ENCODE results near the gene TP53TG5. TPM values are rescaled to one million over a fixed set of nuclear protein-coding genes. Genes with fewer than 3 reads are reported as not detected.

The TP53TG5 gene
- total RNA-seq (2014; rRNA removed; shearing (Covaris generic)), result not detected in 2 replicates

GRCh38 chr20:45378191-45378590 is at the start of gene TP53TG5:
TSS of gene TP53TG5 (minus strand) at chr20:45378325. CDS start at chr20:45378236, 89 bp downstream.
- no peak for DNase-seq (ENCODE audit: low read depth)

- no peak for DNase-seq (ENCODE audit: low read depth)
These were observed 49.4 kb upstream of the TP53TG5 start for GRCh38 chr20:45427236-45428149.

GRCh38 chr20:45426320-45427016 is 48.3 kb upstream of the TP53TG5 start:
- no peak for DNase-seq (ENCODE audit: low read depth)

GRCh38 chr20:45425561-45425960 is 47.4 kb upstream of the TP53TG5 start:
- no peak for DNase-seq (ENCODE audit: low read depth)

GRCh38 chr20:45423700-45424099 is 45.6 kb upstream of the TP53TG5 start:
- no peak for DNase-seq (ENCODE audit: low read depth)

- DNase-seq (ENCODE audit: low read depth), result no peak
These were observed 42.0 kb upstream of the TP53TG5 start for GRCh38 chr20:45420125-45420524.

- DNase-seq (ENCODE audit: low read depth), result peak; percentile 100
These were observed 41.3 kb upstream of the TP53TG5 start for GRCh38 chr20:45419188-45420091.

GRCh38 chr20:45416917-45417316 is 38.8 kb upstream of the TP53TG5 start:
- no peak for DNase-seq (ENCODE audit: low read depth)

- DNase-seq (ENCODE audit: low read depth), result peak; percentile 93
These were observed 37.9 kb upstream of the TP53TG5 start, which contains the start of gene PIGT for GRCh38 chr20:45415822-45416637. TSS of gene PIGT (plus strand) at chr20:45416141. CDS start at chr20:45416157, 16 bp downstream.

- DNase-seq (ENCODE audit: low read depth), result no peak
These were observed 35.4 kb upstream of the TP53TG5 start for GRCh38 chr20:45413479-45413878.

- no peak for DNase-seq (ENCODE audit: low read depth)
These were observed 34.5 kb upstream of the TP53TG5 start for GRCh38 chr20:45412653-45413052.

- peak; percentile 61 for DNase-seq (ENCODE audit: low read depth)
These were observed 32.8 kb upstream of the TP53TG5 start for GRCh38 chr20:45410887-45411286.

- no peak for DNase-seq (ENCODE audit: low read depth)
These were observed 31.6 kb upstream of the TP53TG5 start for GRCh38 chr20:45409521-45410272.

- DNase-seq (ENCODE audit: low read depth), result no peak
These were observed 30.6 kb upstream of the TP53TG5 start for GRCh38 chr20:45408646-45409213.

- DNase-seq (ENCODE audit: low read depth), result no peak
These were observed 29.9 kb upstream of the TP53TG5 start, which contains the start of gene DBNDD2 for GRCh38 chr20:45407783-45408645. TSS of gene DBNDD2 (plus strand) at chr20:45408289. CDS start at chr20:45408468, 179 bp downstream.

GRCh38 chr20:45407067-45407745 is 29.1 kb upstream of the TP53TG5 start:
- DNase-seq (ENCODE audit: low read depth), result no peak

GRCh38 chr20:45406260-45407066 is 28.3 kb upstream of the TP53TG5 start:
- peak; percentile 51 for DNase-seq (ENCODE audit: low read depth)

Measured in M059J (cell line).